Measurements from ENCODE around the gene PNRC1. TPM values are rescaled to one million over a fixed set of nuclear protein-coding genes. Genes with fewer than 3 reads are reported as not detected.

Gene PNRC1
- total RNA-seq = 113 and 121 TPM in 2 replicates

DNA sequence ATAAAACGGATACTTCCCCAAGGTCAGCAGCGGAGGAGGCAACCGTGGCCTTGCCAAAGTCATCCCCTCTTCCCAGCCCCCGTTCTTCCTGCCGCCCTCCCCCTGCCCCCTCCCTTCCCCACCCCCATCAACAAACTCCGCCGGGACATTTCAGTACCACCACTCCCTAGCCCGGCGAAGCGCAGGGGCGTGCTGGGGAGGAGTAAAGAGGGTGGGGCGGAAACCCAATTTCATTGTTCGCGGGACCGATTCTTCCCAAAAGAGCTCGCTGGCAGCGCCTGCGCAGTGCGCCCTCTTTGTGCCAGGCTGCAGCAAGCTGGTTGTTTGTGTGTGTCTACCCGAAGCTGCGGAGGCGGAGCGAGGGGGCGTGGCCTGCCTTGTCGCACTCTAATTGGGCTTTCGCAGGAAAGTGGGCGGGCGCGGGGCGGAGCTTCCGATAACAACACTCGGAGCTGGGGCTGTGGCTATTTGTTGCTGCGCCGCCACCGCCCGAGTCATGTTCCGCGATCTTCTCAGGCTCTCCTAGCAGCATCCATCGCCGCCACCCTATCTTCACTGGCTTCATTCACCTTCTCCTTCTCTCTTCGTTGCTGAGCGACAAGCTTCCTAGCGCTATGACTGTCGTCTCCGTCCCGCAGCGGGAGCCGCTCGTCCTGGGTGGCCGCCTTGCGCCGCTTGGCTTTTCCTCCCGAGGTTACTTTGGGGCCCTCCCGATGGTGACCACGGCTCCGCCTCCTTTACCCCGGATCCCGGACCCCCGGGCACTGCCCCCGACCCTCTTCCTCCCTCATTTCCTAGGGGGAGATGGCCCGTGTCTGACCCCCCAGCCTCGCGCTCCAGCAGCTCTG lies at the start of gene PNRC1:
TSS of gene PNRC1 (plus strand) at position 471 of the 848 bp plus-strand sequence. CDS start at position 615, 144 bp downstream.

GRCh38 chr6:89117211-89118108 lies 36.9 kb downstream of the PNRC1 start, which contains the start of gene SRSF12:
SRSF12 (minus strand) TSS chr6:89118071; CDS start chr6:89117887, 184 bp downstream.

Small RNA genes within 50 kb of the gene (small RNA-seq; reads per million reads assigned to genes)
- gene RN7SL336P = not detected
- gene RNU2-61P = 0.46 reads per million, percentile 9 among the genes with 10 or more reads in this experiment

Other genes with a start within 250 kb of the PNRC1 start
- gene RNGTT, start 117.1 kb upstream of the PNRC1 start, total RNA-seq = 22.2 and 25.1 TPM in 2 replicates
- gene SRSF12, start 37.3 kb downstream of the PNRC1 start, total RNA-seq = 0.52 and 0.65 TPM in 2 replicates
- 3.1 and 4.6 TPM in 2 replicates for gene PM20D2, start 65.3 kb downstream of the PNRC1 start, total RNA-seq
- gene GABRR1, start 136.6 kb downstream of the PNRC1 start, total RNA-seq = not detected in 2 replicates
- gene GABRR2, start 234.5 kb downstream of the PNRC1 start, total RNA-seq = 0.13 and 0.32 TPM in 2 replicates